Endothelial cell of umbilical vein (primary cell): ENCODE results near the gene ATP6V0D1. TPM values are rescaled to one million over a fixed set of nuclear protein-coding genes. Genes with fewer than 3 reads are reported as not detected.

ENCODE experiments used
- BruUV-seq: library from RNA; stranded (reverse); fragments of 400-500 nt; replicated peaks from 2 replicates; lab custom pipeline; 2021; lab: Mats Ljungman, UMichigan
- CTCF ChIA-PET: fragments of 300-600, 350-600 bp; sonication (Branson Sonifier 250); formaldehyde crosslinking; loops from one replicate; lab custom pipeline; 2021; ENCODE audit warnings: antibody characterized with exemption, inconsistent platforms; lab: Charles Lee
- POLR2A ChIA-PET: fragments of 300-600, 350-600 bp; sonication (Branson Sonifier 250); formaldehyde crosslinking; loops from one replicate; lab custom pipeline; 2021; ENCODE audit warnings: antibody characterized with exemption, inconsistent platforms; lab: Charles Lee
- DNase-seq: peaks from one replicate; pipeline ENCODE4 v3.0.0-alpha.2; 2011; ENCODE audit warnings: low read depth, low spot score
- FAIRE-seq: peaks from 2 replicates; lab custom pipeline; 2011; peaks lifted over from hg19 to GRCh38; lab: Jason Lieb, UNC
- H2AFZ ChIP-seq: 2 replicates; pipeline ENCODE4 v1.6.0; 2012; ENCODE audit warnings: low read depth, low read length, control low read depth, inconsistent platforms
- H3K27ac ChIP-seq: 2 replicates; pipeline ENCODE4 v1.5.1; 2011; ENCODE audit warnings: low read depth, mild to moderate bottlenecking, control low read depth, low read length, moderate library complexity; ENCODE audit not compliant: insufficient read depth
- H3K27me3 ChIP-seq, 2 experiments: 2 replicates each; pipeline versions ENCODE4 v1.6.0 to v1.6.1; 2011; ENCODE audit warnings: low read length in 2 of 2, mixed read lengths in 1 of 2; ENCODE audit not compliant: control insufficient read depth in 2 of 2, insufficient read depth in 2 of 2
- H3K36me3 ChIP-seq, 2 experiments: 2 replicates in 1 of 2; 3 replicates in 1 of 2; pipeline ENCODE4 v1.5.1; 2011; ENCODE audit warnings: low read length in 2 of 2, mild to moderate bottlenecking in 1 of 2, moderate library complexity in 1 of 2; ENCODE audit not compliant: control insufficient read depth in 2 of 2, insufficient read depth in 2 of 2; ENCODE audit errors: extremely low read depth in 1 of 2
- H3K4me1 ChIP-seq: 3 replicates; pipeline ENCODE4 v1.5.1; 2011; ENCODE audit warnings: mild to moderate bottlenecking, low read length; ENCODE audit not compliant: control insufficient read depth, insufficient read depth; ENCODE audit errors: extremely low read depth
- H3K4me2 ChIP-seq: 2 replicates; pipeline ENCODE4 v1.6.1; 2011; ENCODE audit warnings: low read length, control low read depth, mixed read lengths; ENCODE audit not compliant: insufficient read depth
- H3K4me3 ChIP-seq, 3 experiments: fragments of 200-600 bp in 1 of 3; sonication (generic), shearing (Covaris generic) in 1 of 3; replicated peaks in 1 of 3; 2 replicates each; pipeline ENCODE4 v1.5.1; 2011 to 2016; ENCODE audit warnings: control low read depth in 3 of 3, low read length in 3 of 3, mild to moderate bottlenecking in 2 of 3, inconsistent platforms in 1 of 3, low read depth in 1 of 3, moderate library complexity in 1 of 3; ENCODE audit not compliant: insufficient read depth in 1 of 3
- H3K79me2 ChIP-seq: 2 replicates; pipeline ENCODE4 v1.6.0; 2012; ENCODE audit warnings: low read length, inconsistent platforms; ENCODE audit not compliant: control insufficient read depth, insufficient read depth
- H3K9ac ChIP-seq: replicated peaks from 2 replicates; pipeline ENCODE3; 2011; ENCODE audit warnings: low read length, control low read depth; ENCODE audit not compliant: insufficient read depth; ENCODE audit errors: extremely low read depth
- H3K9me1 ChIP-seq: replicated peaks from 3 replicates; pipeline ENCODE4 v1.6.0; 2011; ENCODE audit warnings: mild to moderate bottlenecking, low read length; ENCODE audit not compliant: control insufficient read depth, insufficient read depth; ENCODE audit errors: extremely low read depth
- H3K9me3 ChIP-seq: replicated peaks from 2 replicates; pipeline ENCODE4 v1.5.1; 2012; ENCODE audit warnings: low read length, inconsistent platforms; ENCODE audit not compliant: control insufficient read depth, insufficient read depth
- H4K20me1 ChIP-seq: replicated peaks from 2 replicates; pipeline ENCODE3; 2011; ENCODE audit warnings: mild to moderate bottlenecking, low read length; ENCODE audit not compliant: control insufficient read depth, insufficient read depth; ENCODE audit errors: extremely low read depth
- CTCF ChIP-seq, 2 donors: IDR thresholded peaks; 1 replicate in 1 of 2; 2 replicates in 1 of 2; pipeline ENCODE4 v1.5.1; 2011; ENCODE audit warnings: low read length in 2 of 2, mild to moderate bottlenecking in 2 of 2, moderate library complexity in 2 of 2, control low read depth in 1 of 2, inconsistent platforms in 1 of 2, low read depth in 1 of 2; ENCODE audit not compliant: insufficient read depth in 1 of 2; ENCODE audit errors: extremely low read depth in 1 of 2
- EZH2 ChIP-seq: IDR thresholded peaks from 2 replicates; pipeline ENCODE4 v1.6.1; 2012; ENCODE audit warnings: borderline replicate concordance, low read depth, mild to moderate bottlenecking, moderate library complexity, low read length, inconsistent platforms; ENCODE audit not compliant: severe bottlenecking
- FOS ChIP-seq: IDR thresholded peaks from 2 replicates; pipeline ENCODE4 v1.6.1; 2011; ENCODE audit warnings: mild to moderate bottlenecking, low read length, moderate library complexity, borderline replicate concordance; ENCODE audit not compliant: insufficient read depth
- GATA2 ChIP-seq: IDR thresholded peaks from 2 replicates; pipeline ENCODE4 v1.7.0; 2011; ENCODE audit warnings: low read depth, mild to moderate bottlenecking, moderate library complexity, mixed read lengths, low read length; ENCODE audit not compliant: insufficient read length, insufficient read depth
- JUN ChIP-seq: IDR thresholded peaks from 2 replicates; pipeline ENCODE4 v1.6.1; 2011; ENCODE audit warnings: borderline replicate concordance, low read depth; ENCODE audit not compliant: insufficient read length, insufficient read depth
- MAX ChIP-seq: IDR thresholded peaks from 2 replicates; pipeline ENCODE4 v1.6.1; 2011; ENCODE audit not compliant: insufficient read depth, insufficient read length
- MYC ChIP-seq: IDR thresholded peaks from one replicate; pipeline ENCODE4 v1.6.1; 2011; ENCODE audit warnings: mild to moderate bottlenecking, low read depth, low read length
- POLR2A ChIP-seq: IDR thresholded peaks from 2 replicates; pipeline ENCODE4 v1.6.1; 2012; ENCODE audit warnings: low read depth, mild to moderate bottlenecking, control low read depth, low read length
- POLR2AphosphoS5 ChIP-seq: IDR thresholded peaks from 2 replicates; pipeline ENCODE4 v1.6.1; 2012; ENCODE audit warnings: low read depth, mild to moderate bottlenecking, control low read depth, low read length, moderate library complexity; ENCODE audit not compliant: insufficient read depth
- dilution Hi-C: fragments of 300-500 bp; cut with MboI; formaldehyde crosslinking; loops from one replicate; pipeline ENCODE4 v1.15.0; 2019; ENCODE audit warnings: low sequenced_read_pairs; ENCODE audit not compliant: extremely low pct_ligation_motif_present
- intact Hi-C: fragments of 100-400 bp; cut with micrococcal nuclease; formaldehyde crosslinking; loops from one replicate; pipeline ENCODE4 v1.10.0; 2022
- polyA plus RNA-seq, 4 experiments: library from polyadenylated mRNA; depleted of rRNA in 3 of 4; stranded (reverse) in 3 of 4; unstranded in 1 of 4; fragments of >200 nt; gene quantifications; 2 replicates each; pipeline versions ENCODE4 v1.2.1 to v1.2.3, GENCODE V29; 2011 to 2012; ENCODE audit warnings: missing spikeins in 1 of 4
- total RNA-seq: library from RNA; stranded (reverse); gene quantifications from 2 replicates; pipeline ENCODE4 v1.2.3, GENCODE V29; 2021

Gene ATP6V0D1
- total and polyA plus RNA-seq, 2 donors (not counting 3 experiments of a cell fraction or from before 2014, with no cell fraction given): 82.8 to 232 TPM

- CTCF ChIA-PET: interaction anchor here (0.6 to 3.1 kb wide), 17 partner anchors 7 to 145 kb away, joined by 3 to 34 read pairs (median 4); partner anchors contain the start of genes FHOD1, KCTD19 and LRRC36
- peaks cover 9 to 11% of the 10 kb centered on the region in 2 experiments for H3K27me3 ChIP-seq
- no peaks in the 10 kb centered on the region for H3K9me3 ChIP-seq
- intact Hi-C loops: loop anchor here (1.0 to 10.0 kb wide), 7 partner anchors 20 to 438 kb away; partner anchors contain the start of genes E2F4, ELMO3, EXOC3L1 and KCTD19
- H3K4me2 ChIP-seq: no peak overlapping the region
- H3K4me1 ChIP-seq: peaks cover 13% of the 10 kb centered on the region
- DNase-seq (no peak), FAIRE-seq (no peak)
- no TSS peak for BruUV-seq
- no peak overlapping the region for H3K27ac ChIP-seq
- POLR2A ChIA-PET: interaction anchor here (0.6 kb wide), 1 partner anchor 118 kb away, joined by 3 read pairs; no protein-coding TSS in a partner anchor
- TF ChIP-seq POLR2AphosphoS5 (no peak), GATA2 (no peak), MYC (no peak), POLR2A (no peak), FOS (no peak), EZH2 (no peak), JUN (no peak), MAX (no peak), CTCF (IDR thresholded peaks at IDR 0.05; ENCODE audit: extremely low read depth in 1 of 2, insufficient read depth in 1 of 2, low read depth in 1 of 2, low read length in 2 of 2) (no peak)
- H3K36me3 ChIP-seq: no peaks in the 10 kb centered on the region
- no peaks in the 10 kb centered on the region for H4K20me1 ChIP-seq
- no peaks in the 10 kb centered on the region for H3K79me2 ChIP-seq
- dilution Hi-C loops: no loop called here
- H3K4me3 ChIP-seq: no peak overlapping the region
- no peaks in the 10 kb centered on the region for H3K9me1 ChIP-seq
- H2AFZ ChIP-seq: no peak overlapping the region
- H3K9ac ChIP-seq: no peak overlapping the region
Measured at GRCh38 chr16:67392301-67393059, 88.5 kb downstream of the ATP6V0D1 start.
